Common myeloid progenitor, CD34-positive (primary cell): Measurements from ENCODE around the gene ANO5.

Experiments
- CTCF ChIA-PET: fragments of 350-600 bp; sonication (Branson Sonifier 250); formaldehyde crosslinking; loops from one replicate; lab custom pipeline; 2021; ENCODE audit warnings: antibody characterized with exemption; lab: Charles Lee
- POLR2A ChIA-PET: fragments of 350-600 bp; sonication (Branson Sonifier 250); formaldehyde crosslinking; loops from one replicate; lab custom pipeline; 2021; ENCODE audit warnings: antibody characterized with exemption; lab: Charles Lee
- DNase-seq, 3 donors: peaks; one replicate each; pipeline versions ENCODE4 v3.0.0 to v3.0.0-alpha.2; 2013
- H3K27ac ChIP-seq, 2 experiments: 1 replicate in 1 of 2; 2 replicates in 1 of 2; pipeline ENCODE4 v1.7.0; 2013; ENCODE audit warnings: inconsistent platforms in 2 of 2, low read length in 2 of 2, mild to moderate bottlenecking in 2 of 2, low read depth in 1 of 2, moderate library complexity in 1 of 2; ENCODE audit not compliant: severe bottlenecking in 2 of 2, insufficient read depth in 1 of 2, poor library complexity in 1 of 2
- H3K27me3 ChIP-seq, 5 experiments: replicated peaks in 2 of 5; 1 replicate in 3 of 5; 2 replicates in 2 of 5; pipeline versions ENCODE4 v1.6.1 to v1.7.0; 2013; ENCODE audit warnings: low read length in 4 of 5, mild to moderate bottlenecking in 2 of 5, moderate library complexity in 2 of 5, inconsistent platforms in 1 of 5; ENCODE audit not compliant: insufficient read depth in 5 of 5, control insufficient read depth in 4 of 5
- H3K36me3 ChIP-seq, 4 experiments: 1 replicate in 2 of 4; 2 replicates in 2 of 4; pipeline versions ENCODE4 v1.6.1 to v1.7.0; 2013; ENCODE audit warnings: low read length in 3 of 4, control low read depth in 1 of 4, mild to moderate bottlenecking in 1 of 4; ENCODE audit not compliant: control insufficient read depth in 4 of 4, insufficient read depth in 4 of 4
- H3K4me1 ChIP-seq, 4 experiments: 1 replicate in 3 of 4; 2 replicates in 1 of 4; pipeline versions ENCODE4 v1.6.1 to v1.7.1; 2013; ENCODE audit warnings: low read length in 3 of 4, mild to moderate bottlenecking in 3 of 4, control low read depth in 1 of 4, inconsistent platforms in 1 of 4, moderate library complexity in 1 of 4; ENCODE audit not compliant: control insufficient read depth in 4 of 4, insufficient read depth in 4 of 4; ENCODE audit errors: control extremely low read depth in 1 of 4
- H3K4me3 ChIP-seq, 7 experiments: 1 replicate in 4 of 7; 2 replicates in 3 of 7; pipeline versions ENCODE4 v1.5.1 to v1.7.0; 2013; ENCODE audit warnings: mild to moderate bottlenecking in 7 of 7, low read length in 6 of 7, moderate library complexity in 6 of 7, inconsistent platforms in 2 of 7, low read depth in 2 of 7, control low read depth in 1 of 7; ENCODE audit not compliant: insufficient read depth in 4 of 7, control insufficient read depth in 1 of 7; ENCODE audit errors: extremely low read depth in 1 of 7
- H3K9me3 ChIP-seq, 5 experiments: 1 replicate in 4 of 5; 2 replicates in 1 of 5; pipeline versions ENCODE4 v1.6.1 to v1.7.1; 2013; ENCODE audit warnings: low read length in 4 of 5, mild to moderate bottlenecking in 2 of 5, inconsistent platforms in 1 of 5, low read depth in 1 of 5, moderate library complexity in 1 of 5; ENCODE audit not compliant: control insufficient read depth in 4 of 5, insufficient read depth in 2 of 5; ENCODE audit errors: control extremely low read depth in 1 of 5
- WGBS: methylation state at CpG from one replicate; pipeline ENCODE4 v1.1.5; 2013; ENCODE audit not compliant: insufficient coverage; 5-methylcytosine and 5-hydroxymethylcytosine counted together

ANO5 gene

DNA sequence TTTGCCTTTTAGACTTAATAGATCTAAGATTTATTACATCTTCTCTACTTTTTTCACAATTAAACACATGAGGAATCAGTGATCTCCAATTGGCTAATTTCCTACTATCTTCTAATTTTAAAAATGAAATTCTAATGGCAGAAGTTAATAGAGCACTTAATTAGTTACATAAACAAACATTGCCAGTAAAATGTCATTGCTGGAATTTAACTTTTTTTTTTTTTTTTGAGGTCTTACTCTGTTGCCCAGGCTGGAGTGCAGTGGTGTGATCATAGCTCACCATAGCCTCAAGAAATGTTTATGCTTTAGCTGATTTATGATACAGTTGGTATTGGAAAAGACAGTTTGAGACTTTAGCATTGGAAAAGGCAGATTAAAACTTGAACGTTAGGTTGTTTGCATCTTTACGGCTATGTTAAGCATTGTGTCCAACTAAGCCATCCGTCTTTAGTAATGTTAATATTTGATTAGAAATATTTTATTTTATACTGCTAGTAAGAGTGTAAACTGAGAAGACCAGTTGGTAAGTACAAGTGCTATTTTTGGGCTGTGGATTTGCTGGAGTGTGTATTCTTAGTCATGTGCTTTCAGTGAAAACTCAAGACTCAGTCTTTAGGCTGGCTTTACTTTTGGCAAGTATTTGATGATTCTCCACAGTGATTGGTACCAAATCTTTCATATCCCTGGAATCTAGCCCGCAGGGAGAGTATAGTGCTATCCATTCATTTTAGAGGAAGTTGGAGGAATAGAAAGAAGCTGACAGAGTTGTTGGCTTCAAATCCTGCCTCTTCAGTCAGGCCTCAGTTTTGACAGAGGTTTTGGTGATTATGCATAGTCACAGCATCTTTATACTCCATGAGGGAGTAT lies 4.5 kb downstream of the ANO5 start:
- peaks cover 0 to 21% (median 9%) of the 10 kb centered on the region in 4 experiments for H3K4me1 ChIP-seq
- CTCF ChIA-PET = interaction anchor here (0.8 to 1.9 kb wide), 2 partner anchors 9 to 27 kb away, joined by 3 to 5 read pairs; no protein-coding TSS in a partner anchor
- H3K9me3 ChIP-seq = no peaks in the 10 kb centered on the region
- H3K36me3 ChIP-seq = no peaks in the 10 kb centered on the region
- H3K4me3 ChIP-seq = no peak overlapping the region
- WGBS = 80% methylated on average over 1 of the region's 4 CpGs
- POLR2A ChIA-PET = no interaction called here
- no peak overlapping the region for H3K27ac ChIP-seq
- peaks cover 2 to 21% (median 8%) of the 10 kb centered on the region in 5 experiments for H3K27me3 ChIP-seq
- no peak for DNase-seq

GRCh38 chr11:22199243-22199642 lies 6.4 kb downstream of the ANO5 start:
- ChIA-PET POLR2A (no interaction called here), CTCF (no interaction called here)
- DNase-seq = no peak
- no peak overlapping the region for H3K27ac ChIP-seq
- no peaks in the 10 kb centered on the region for H3K9me3 ChIP-seq
- H3K4me3 ChIP-seq = no peak overlapping the region
- H3K4me1 ChIP-seq = peaks cover 0 to 4% (median 0%) of the 10 kb centered on the region in 4 experiments
- no peaks in the 10 kb centered on the region for H3K36me3 ChIP-seq
- H3K27me3 ChIP-seq = peaks cover 0 to 5% (median 5%) of the 10 kb centered on the region in 5 experiments

DNA sequence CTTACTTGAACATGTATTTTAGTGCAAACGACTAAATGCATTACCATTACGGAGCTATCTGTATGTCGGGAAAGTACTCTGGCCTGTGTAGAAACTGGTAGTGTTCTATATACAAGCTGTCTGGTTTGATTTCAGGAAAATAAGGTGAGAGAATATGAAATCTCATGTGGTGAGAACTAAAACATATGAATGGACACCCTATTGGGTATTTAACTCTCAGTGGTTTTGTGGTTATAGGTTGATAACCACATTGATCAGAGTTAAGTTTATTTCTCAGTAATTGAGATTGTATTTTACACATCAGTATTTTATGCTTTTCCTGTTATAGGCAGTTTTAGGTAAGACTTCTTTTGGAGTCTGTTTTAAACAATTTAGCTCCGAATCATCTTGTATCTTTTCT lies 10.4 kb downstream of the ANO5 start:
- Histone ChIP-seq H3K27ac (no peak overlapping the region), H3K4me3 (no peak overlapping the region), H3K36me3 (no peaks in the 10 kb centered on the region), H3K27me3 (no peaks in the 10 kb centered on the region), H3K9me3 (no peaks in the 10 kb centered on the region), H3K4me1 (no peaks in the 10 kb centered on the region)
- WGBS = 95% methylated on average over 3 of the region's 4 CpGs
- POLR2A ChIA-PET = no interaction called here
- no peak for DNase-seq
- CTCF ChIA-PET = interaction anchor here (1.4 to 1.8 kb wide), 2 partner anchors 9 to 70 kb away, joined by 3 read pairs; no protein-coding TSS in a partner anchor

DNA sequence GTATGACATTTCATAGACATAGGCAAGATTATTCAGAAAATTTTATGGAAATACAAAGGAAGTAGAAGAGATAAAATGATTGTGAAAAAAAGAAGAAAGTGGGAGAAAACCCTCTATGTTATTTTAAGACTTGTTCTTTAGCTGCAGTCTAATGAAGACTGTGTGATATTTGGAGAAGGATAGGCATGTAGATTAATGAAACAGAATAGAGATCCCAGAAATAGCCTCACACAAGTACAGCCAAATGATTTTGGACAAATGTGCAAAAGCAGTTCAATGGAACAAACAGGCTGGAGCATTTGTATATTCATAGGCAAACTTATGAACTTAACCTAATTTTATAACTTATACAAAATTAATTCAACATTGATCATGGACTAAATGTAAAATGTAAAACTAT lies 14.3 kb downstream of the ANO5 start:
- no peak overlapping the region for H3K4me3 ChIP-seq
- no peaks in the 10 kb centered on the region for H3K27me3 ChIP-seq
- CTCF ChIA-PET = no interaction called here
- no peaks in the 10 kb centered on the region for H3K36me3 ChIP-seq
- no peak overlapping the region for H3K27ac ChIP-seq
- DNase-seq = no peak
- H3K4me1 ChIP-seq = no peaks in the 10 kb centered on the region
- POLR2A ChIA-PET = no interaction called here
- H3K9me3 ChIP-seq = no peaks in the 10 kb centered on the region

GRCh38 chr11:22208151-22208858 lies 15.4 kb downstream of the ANO5 start:
- 100% methylated on average over 2 of the region's 3 CpGs for WGBS
- H3K9me3 ChIP-seq = no peaks in the 10 kb centered on the region
- ChIA-PET CTCF (no interaction called here), POLR2A (no interaction called here)
- H3K36me3 ChIP-seq = no peaks in the 10 kb centered on the region
- H3K4me1 ChIP-seq = no peaks in the 10 kb centered on the region
- no peaks in the 10 kb centered on the region for H3K27me3 ChIP-seq
- H3K27ac ChIP-seq = no peak overlapping the region
- DNase-seq = no peak
- no peak overlapping the region for H3K4me3 ChIP-seq

DNA sequence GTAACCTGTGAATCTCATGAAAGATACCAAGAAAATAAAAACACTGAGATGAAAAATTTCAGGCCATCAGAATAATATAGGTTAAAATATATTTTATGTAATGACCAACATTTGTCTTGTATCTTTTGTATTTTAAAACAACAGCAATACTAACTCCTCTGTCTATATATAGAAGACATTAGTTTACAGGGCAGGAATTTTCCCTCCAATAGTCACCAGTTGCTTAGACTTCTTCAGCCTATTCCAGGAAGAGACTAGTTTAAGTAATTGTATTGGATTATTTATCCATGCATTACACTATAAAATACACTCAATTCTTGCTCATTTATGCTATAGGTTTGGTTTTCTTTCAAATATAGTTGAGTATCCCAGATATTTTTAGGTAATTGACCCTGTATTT lies 24.1 kb downstream of the ANO5 start:
- Histone ChIP-seq H3K4me1 (no peaks in the 10 kb centered on the region), H3K4me3 (no peak overlapping the region), H3K9me3 (no peaks in the 10 kb centered on the region), H3K36me3 (no peaks in the 10 kb centered on the region), H3K27me3 (no peaks in the 10 kb centered on the region), H3K27ac (no peak overlapping the region)
- ChIA-PET POLR2A (no interaction called here), CTCF (no interaction called here)
- no peak for DNase-seq

- ChIA-PET POLR2A (no interaction called here), CTCF (no interaction called here)
- DNase-seq = no peak
- no peaks in the 10 kb centered on the region for H3K27me3 ChIP-seq
- H3K4me1 ChIP-seq = no peaks in the 10 kb centered on the region
- no CpG with 5 or more reads among the region's 3 CpGs for WGBS
- no peaks in the 10 kb centered on the region for H3K9me3 ChIP-seq
- no peak overlapping the region for H3K4me3 ChIP-seq
- H3K36me3 ChIP-seq = no peaks in the 10 kb centered on the region
- no peak overlapping the region for H3K27ac ChIP-seq
Observed at GRCh38 chr11:22221143-22221542, 28.3 kb downstream of the ANO5 start.
